ENCODE results near the gene PDE8A.

GRCh38 chr15:85008474-85009260, 27.0 kb downstream of the PDE8A start:
- TF ChIP-seq POLR2A (IDR thresholded peaks at IDR 0.05; ENCODE audit: low read length) (no peak), GATA1 (IDR thresholded peaks at IDR 0.05; ENCODE audit: low read depth, low read length) (no peak)
